ENCODE measurements around the gene H2BK1. TPM values are rescaled to one million over a fixed set of nuclear protein-coding genes. Genes with fewer than 3 reads are reported as not detected.

H2BK1 gene
- total RNA-seq, 1 experiment from 2014 or later = not detected

- DNase-seq (ENCODE audit: low read depth) = no peak
Observed at GRCh38 chr7:151204383-151205032, 5.8 kb downstream of the H2BK1 start.

DNA sequence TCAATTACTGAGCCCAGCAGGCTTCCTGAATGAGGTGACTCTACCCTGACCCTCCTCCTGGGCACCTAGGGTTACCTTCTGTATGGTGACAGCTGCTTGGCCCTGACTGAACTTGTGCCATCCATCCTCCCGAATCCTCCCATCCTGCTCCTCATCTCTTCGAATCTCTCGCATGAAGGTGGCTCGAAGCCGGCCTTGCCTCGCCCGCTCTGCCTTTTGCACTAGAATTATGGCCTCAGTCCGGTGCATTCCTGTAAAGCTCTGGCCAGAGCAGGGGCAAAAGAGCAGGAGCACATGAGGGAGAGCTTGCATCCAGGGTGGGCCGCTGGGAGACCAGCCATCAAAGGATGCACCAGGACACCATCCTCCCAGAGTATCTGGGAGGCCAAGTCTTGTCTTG, 7.5 kb downstream of the H2BK1 start:
- no peak for DNase-seq (ENCODE audit: low read depth)

DNA sequence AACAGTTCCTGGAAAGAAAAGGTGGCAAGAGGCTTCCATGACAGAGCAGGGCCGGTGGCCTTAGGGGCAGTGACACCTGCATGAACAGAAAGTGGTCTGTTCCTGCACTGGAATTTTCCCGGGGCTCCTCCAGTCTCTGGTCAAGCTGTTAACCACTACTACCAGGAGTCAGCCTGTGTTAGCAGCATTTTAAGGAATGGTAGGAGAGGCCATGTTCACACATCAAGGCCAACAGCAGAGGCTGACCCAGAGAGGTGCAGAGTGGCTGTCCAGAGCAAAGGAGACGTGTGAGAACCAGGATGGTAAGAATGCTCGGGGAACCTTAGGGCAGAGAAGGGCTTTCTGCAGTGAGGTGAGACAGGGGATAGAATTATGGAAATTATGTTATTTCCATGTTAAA, 8.5 kb downstream of the H2BK1 start:
- DNase-seq (ENCODE audit: low read depth) = no peak

DNA sequence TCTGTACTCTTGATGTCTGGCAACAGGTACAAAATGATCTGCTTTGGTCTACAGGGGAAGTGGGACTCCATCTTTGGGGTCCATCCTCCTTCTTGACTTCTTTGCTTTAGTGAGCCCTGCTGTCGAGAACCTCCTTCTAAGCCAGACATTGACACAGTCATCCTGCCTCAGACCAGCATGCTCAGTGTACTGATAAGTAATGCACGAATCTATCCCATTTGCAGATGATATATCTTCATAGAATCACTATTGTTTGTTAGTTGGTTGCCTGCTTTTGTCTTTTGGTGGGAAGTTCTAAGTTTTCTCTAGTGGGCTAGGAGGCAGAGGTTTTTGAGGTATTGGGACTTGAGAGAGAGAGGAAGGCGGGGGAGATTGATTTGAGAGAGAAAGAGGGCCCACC, 8.9 kb downstream of the H2BK1 start:
- no peak for DNase-seq (ENCODE audit: low read depth)

DNA sequence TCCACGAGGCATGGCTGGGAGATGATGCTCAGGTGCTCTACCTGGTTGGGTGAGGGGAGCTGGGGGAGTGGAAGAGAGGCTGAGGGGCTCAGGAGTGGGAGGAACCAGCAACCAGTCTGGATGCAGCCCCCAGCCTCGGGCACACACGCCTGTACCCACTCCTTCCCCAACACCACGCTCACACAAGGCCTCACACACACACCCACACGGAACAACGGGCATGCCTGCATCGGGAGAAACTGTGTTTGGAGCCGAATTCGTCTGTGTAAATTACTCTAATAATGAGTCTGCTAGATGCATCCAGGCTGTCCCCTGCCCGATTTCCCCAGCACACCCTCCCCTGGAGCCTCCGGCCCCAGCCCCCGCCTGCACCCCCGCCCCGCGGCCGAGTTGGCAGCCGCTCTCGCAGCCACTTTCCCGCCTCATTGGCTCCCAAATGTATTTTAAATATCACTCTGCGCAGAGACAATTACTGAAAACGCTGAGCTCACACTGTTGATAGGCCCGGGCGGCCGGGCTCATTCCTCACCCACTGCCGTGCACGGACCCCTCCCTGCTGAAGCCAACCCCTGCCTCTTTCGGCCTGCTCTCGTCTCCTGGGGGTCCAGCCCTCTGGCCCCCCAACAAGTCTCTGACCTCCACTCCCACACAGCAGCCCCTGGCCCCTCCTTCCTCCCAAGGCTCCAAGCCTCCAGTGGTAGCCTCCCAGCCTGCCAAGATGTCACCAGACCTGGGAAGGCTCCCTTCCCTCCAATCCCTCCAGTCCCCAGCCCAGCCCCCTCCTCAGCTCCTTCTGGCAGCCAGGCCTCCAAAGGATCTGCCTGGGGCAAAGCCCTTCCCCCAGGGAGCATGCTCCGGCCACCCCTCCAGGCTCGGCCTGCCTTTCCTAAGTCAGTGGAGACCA, 11.1 kb downstream of the H2BK1 start:
- DNase-seq (ENCODE audit: low read depth) = no peak

- no peak for DNase-seq (ENCODE audit: low read depth)
Observed at GRCh38 chr7:151197932-151198331, 12.4 kb downstream of the H2BK1 start.

DNA sequence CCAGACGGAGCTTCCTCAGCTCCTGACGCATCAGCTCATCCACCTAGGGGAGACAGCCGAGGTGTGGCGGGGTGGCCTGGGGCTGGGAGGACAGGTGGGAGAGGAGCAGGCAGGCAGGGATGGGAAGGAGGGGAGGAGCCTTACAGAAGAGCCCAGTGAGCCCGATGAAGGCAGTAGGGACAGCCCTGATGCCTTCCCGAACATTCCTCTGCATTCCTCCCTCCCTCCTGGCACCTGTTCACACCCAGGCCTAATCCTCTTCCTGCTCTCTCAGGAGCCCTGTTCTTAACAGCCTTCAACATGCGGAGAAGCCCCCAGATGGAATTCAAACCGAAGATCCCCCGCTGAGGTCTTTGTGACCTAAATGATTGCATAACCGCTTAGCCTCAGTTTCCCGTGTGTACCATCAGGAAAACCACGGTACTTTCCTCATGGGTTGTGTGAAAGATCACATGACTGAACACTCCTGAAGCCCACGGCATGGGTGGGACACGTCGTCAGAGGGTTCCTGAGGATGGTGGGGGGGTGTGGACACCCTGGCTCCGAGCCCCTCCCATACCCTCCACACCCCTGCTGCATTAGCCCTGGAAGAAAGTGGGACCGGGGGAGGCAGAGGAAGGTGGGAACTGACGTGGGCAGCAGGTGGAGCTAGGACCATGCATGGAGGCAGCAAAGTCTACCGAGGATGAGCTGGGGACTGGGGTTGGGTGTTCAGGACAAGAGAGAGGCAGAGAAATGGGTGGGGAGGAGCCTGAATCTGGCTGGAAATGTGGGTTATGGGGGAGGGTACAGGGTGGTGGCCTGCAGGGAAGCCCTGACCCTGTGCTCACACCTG, 14.5 kb downstream of the H2BK1 start:
- DNase-seq (ENCODE audit: low read depth) = no peak

DNA sequence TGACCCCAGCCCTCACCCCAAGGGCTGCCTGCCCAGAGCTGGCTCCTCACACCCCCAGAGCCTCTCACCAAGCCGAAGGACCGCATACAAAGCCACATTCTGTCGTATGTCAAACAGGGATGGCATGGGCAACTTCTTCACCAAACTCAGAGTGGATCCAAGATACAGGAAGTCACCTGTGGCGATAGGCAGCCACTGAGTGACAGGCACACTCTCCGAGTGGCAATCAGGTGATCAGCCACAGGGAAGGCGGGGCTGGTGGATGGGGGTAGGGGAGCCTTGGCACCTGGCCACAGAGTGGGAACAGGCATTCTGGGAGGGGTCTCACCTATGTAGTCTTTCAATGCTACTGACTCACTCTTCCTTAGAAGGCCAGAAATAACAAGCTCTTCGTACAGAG, 16.1 kb downstream of the H2BK1 start:
- DNase-seq (ENCODE audit: low read depth) = no peak

DNA sequence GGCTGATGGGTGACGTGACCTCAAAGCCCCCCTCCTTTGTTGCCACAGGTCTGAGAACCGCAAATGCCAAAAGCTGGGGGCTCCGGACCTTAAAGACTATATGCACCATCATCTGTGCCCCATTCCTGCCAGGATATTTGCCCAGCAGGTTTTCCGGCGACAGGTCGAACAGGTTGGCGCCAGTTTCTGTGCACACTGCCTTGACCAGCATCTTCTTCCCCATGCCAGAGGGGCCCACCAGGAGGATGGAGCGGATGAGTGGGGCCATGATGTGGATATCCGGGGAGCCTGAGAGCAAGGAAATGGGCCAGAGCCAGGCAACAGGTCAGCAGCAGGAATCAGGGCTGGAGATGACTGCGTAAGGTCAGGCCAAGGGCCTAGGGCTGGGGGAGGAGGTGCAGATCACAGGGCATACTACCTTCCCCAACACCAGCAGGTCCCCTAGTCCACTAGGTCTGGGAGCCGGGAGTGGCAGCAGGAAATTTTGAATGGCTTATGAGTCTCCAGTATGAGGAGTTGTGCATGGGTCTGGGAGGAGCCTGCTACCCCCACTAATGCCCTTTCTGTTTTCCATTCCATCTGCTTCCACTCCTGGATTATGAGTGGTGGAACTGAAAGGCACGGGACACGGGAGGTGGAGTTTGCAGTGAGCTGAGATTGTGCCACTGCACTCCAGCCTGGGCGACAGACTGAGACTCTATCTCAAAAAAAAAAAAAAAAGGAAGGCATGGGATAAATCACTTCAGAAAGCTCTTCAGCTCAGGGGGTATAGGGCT, 16.9 kb downstream of the H2BK1 start:
- no peak for DNase-seq (ENCODE audit: low read depth)

- DNase-seq (ENCODE audit: low read depth) = no peak
Observed at GRCh38 chr7:151192002-151192539, 18.2 kb downstream of the H2BK1 start.

- DNase-seq (ENCODE audit: low read depth) = no peak
Observed at GRCh38 chr7:151191544-151191943, 18.7 kb downstream of the H2BK1 start.

GRCh38 chr7:151189038-151189437, 21.2 kb downstream of the H2BK1 start:
- DNase-seq (ENCODE audit: low read depth) = no peak

- no peak for DNase-seq (ENCODE audit: low read depth)
Observed at GRCh38 chr7:151188252-151188542, 22.1 kb downstream of the H2BK1 start.

DNA sequence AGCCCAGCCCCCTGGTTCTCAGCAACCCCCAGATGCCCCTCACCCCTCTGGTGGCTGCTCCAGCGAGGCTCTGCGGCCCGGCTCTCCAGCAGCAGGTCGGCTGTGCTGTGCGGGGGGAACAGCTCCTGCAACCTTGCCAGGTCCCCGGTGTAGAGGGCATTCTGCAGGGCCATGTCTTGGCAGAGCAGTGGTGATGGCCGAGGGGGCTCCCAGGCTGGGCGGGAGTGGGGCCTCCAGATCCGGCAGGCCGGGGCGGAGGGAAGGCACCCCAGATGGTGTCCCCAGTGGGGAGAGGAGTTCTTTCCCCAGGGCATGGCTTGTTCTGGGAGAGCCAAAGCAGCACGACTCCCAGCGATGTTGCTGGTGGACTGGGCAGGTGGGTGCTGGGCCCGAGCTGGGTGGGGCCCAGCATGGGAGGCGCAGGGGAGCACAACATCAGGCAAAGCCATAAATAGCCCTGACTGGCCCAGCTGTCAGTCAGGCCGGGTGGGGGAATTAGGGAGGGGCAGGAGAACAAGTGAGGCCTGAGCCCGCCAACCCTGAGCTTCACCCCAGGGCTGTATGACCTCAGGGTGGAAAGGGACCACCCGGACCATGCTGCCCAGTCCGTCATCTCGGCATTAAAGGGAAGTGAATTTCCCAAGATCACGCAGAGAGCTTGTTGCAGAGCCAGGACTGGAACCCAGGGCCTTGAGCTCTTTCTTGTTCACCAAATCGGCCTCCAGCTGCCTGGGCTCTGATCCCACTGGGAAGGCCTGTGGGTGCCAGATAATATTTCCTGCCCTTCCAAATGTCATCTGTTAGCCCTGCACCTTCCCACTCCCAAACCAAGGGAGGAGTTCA, 22.7 kb downstream of the H2BK1 start:
- no peak for DNase-seq (ENCODE audit: low read depth)

DNA sequence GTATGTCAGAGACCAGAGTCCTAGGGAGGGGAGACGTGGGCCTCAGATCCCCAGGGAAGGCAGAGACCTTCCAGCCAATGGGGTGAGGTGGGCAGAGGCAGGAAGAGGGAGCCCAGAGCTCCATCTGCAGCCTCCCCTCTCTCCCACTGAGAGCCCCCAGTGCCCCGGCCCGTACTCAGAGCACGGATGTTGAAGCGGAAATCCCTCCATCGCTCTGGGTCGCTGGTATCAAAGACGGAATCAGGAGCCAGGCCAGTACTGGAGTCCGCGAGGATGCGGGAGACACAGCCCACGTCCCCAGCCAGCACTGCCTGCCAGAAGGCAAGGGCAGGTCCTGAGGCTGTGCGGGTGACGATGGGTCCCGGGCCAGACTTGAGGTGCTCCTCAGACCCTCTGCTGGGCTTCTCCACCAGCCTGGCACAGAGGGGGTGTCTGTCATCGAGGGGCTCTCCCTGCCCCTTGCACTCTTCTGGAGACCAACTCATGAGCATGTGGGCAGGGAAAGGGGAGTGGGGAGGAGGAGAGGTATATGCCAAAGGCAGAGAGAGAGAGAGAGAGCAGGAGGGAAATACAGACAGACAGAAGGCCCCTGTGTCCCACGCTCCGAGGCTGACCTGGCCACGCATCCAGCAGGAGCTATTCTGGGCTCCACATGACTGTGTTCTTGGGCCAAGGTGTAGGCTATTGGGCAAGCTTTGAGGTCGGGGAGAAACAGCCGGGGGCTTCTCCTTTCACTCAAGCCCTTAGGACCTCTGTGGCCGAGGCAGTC, 23.5 kb downstream of the H2BK1 start, which contains the start of gene ASB10:
Gene ASB10 (minus strand): TSS at position 611 of the 769 bp plus-strand sequence. CDS start 120 bp downstream, at position 491.
- DNase-seq (ENCODE audit: low read depth) = no peak

DNA sequence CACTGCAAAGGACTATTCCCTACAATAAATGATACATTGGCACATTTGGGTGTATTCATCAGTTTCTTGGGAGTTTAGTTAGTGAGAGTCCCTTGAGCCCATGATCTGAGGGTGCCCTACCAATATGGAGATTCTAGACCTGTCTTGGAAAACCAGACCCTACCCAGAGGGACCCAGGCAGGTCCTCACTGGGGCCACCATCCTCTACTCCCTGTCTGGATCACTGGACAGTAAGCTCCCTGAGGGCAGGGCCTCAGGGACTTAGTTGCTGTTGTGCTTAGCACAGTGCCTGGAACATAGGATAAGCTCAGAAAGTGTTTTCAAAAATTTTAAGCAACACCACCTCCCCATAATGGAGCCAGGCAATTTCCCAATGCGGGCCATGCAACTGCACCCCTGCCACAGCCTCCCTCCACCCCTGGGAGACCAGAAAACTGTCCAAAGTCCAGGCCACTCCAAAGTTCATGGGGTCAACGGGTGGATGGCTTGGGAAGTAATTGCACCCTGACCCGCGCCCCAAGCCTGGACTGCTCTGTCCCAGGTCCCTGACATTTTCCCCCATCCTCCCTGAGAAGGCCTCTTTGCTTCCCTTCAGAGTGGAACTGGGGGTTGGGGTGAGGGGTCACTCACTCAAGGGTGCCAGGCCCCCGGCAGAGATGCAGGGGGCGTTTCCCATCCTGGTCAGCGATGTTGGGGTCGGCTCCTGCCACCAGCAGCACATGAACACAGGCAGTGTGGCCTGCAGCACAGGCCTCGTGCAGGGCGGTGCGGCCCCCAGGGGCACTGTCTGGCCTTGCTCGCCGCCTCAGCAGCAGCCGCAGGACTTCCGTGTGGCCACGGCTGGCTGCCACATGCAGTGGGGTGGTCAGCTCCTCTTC, 24.3 kb downstream of the H2BK1 start:
- DNase-seq (ENCODE audit: low read depth) = no peak

DNA sequence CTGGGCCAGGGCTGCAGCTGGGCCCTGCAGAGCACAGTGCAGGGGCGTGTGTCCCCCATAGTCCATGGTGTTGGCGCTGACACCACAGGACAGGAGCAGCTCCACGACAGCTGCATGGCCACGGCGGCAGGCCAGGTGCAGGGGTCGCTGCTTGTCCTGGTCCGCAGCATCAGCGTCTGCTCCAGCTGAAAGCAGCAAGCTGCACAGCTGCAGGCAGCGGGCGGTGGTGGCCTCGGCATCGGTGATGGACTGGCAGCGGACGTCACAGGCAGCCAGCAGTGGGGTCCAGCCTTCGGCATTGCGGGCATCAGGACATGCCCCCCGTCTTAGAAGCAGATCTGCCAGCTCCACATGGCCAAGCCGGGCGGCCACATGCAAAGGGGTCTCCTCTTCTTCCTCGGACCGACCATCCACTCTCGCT, 29.3 kb downstream of the H2BK1 start:
- no peak for DNase-seq (ENCODE audit: low read depth)

- DNase-seq (ENCODE audit: low read depth) = no peak
Observed at GRCh38 chr7:151179946-151180345, 30.3 kb downstream of the H2BK1 start.
